Ascending aorta (tissue), 2 donors: ENCODE data around the gene AARS1. TPM values are rescaled to one million over a fixed set of nuclear protein-coding genes. Genes with fewer than 3 reads are reported as not detected.
"Not testable (repeated sequence)": the region's sequence is repeated elsewhere in the genome, so short reads cannot be mapped to it uniquely, and the experiment has no call there.

Experiments
- DNase-seq, 2 donors: peaks; one replicate each; pipeline ENCODE4 v3.0.0-alpha.2; 2019; ENCODE audit warnings: low spot score in 2 of 2
- H3K27ac ChIP-seq, 2 donors: fragments of 200-600 bp; sonication (generic); one replicate each; pipeline ENCODE4 v1.5.1; 2016 to 2017; ENCODE audit warnings: mild to moderate bottlenecking in 1 of 2
- H3K27me3 ChIP-seq: fragments of 200-600 bp; sonication (generic); one replicate; pipeline ENCODE4 v1.5.1; 2017
- H3K36me3 ChIP-seq, 2 donors: fragments of 200-600 bp; sonication (generic); one replicate each; pipeline ENCODE4 v1.5.1; 2016
- H3K4me1 ChIP-seq, 2 donors: fragments of 200-600 bp; sonication (generic); one replicate each; pipeline ENCODE4 v1.5.1; 2016 to 2017; ENCODE audit warnings: mild to moderate bottlenecking in 1 of 2
- H3K4me3 ChIP-seq, 2 donors: fragments of 200-600 bp; sonication (generic); one replicate each; pipeline ENCODE4 v1.5.1; 2016 to 2017; ENCODE audit warnings: mild to moderate bottlenecking in 1 of 2
- H3K9me3 ChIP-seq, 2 donors: fragments of 200-600 bp; sonication (generic); one replicate each; pipeline ENCODE4 v1.5.1; 2016
- intact Hi-C: fragments of 100-400 bp; cut with DNase I; formaldehyde crosslinking; loops from one replicate; pipeline ENCODE4 v1.15.1; 2023
- total RNA-seq: library from RNA; depleted of rRNA; stranded (reverse); fragments of >200 nt; gene quantifications from one replicate; pipeline ENCODE4 v1.1.0, GENCODE V29; 2016
- TF ChIP-seq, protein P1 (sequence below), 3 experiments: fragments of 200-600 bp in 2 of 3; fragments of 450-650 bp in 1 of 3; sonication (generic) in 2 of 3; IDR thresholded peaks; one replicate each; pipeline ENCODE4 v1.5.1; 2016 to 2019; ENCODE audit warnings: antibody characterized with exemption in 3 of 3, mild to moderate bottlenecking in 1 of 3, moderate library complexity in 1 of 3

The AARS1 gene
- total RNA-seq, 1 donor from 2014 or later, result 19.3 TPM

DNA sequence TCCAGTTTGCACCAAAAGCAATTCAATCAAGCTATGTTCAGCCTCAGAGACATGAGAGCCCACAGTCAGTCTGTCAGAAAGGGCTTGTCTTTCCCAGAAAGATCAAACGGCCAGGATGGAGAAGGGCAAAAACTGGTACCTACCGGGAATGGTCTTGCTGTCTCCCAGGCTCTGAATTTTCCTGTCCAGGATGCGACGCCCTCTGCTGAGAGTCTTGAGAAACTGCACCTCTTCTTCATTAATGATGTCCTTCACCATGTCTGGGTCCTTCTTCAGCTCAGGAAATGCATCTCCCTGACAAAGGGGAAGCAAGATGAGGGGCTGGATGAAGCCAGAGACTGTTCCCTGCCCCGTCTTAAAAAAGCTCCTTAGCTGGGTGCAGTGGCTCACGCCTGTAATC lies 21.8 kb downstream of the AARS1 start:
- TF ChIP-seq, protein P1, sequence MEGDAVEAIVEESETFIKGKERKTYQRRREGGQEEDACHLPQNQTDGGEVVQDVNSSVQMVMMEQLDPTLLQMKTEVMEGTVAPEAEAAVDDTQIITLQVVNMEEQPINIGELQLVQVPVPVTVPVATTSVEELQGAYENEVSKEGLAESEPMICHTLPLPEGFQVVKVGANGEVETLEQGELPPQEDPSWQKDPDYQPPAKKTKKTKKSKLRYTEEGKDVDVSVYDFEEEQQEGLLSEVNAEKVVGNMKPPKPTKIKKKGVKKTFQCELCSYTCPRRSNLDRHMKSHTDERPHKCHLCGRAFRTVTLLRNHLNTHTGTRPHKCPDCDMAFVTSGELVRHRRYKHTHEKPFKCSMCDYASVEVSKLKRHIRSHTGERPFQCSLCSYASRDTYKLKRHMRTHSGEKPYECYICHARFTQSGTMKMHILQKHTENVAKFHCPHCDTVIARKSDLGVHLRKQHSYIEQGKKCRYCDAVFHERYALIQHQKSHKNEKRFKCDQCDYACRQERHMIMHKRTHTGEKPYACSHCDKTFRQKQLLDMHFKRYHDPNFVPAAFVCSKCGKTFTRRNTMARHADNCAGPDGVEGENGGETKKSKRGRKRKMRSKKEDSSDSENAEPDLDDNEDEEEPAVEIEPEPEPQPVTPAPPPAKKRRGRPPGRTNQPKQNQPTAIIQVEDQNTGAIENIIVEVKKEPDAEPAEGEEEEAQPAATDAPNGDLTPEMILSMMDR (IDR thresholded peaks at IDR 0.05), result peak in 2 of 3 experiments; percentile 32 to 48
- DNase-seq, result no peak
- Histone ChIP-seq H3K4me3 (no peak overlapping the region), H3K36me3 (peaks cover 91 to 93% of the 10 kb centered on the region in 2 donors), H3K4me1 (no peaks in the 10 kb centered on the region), H3K9me3 (no peaks in the 10 kb centered on the region), H3K27ac (no peak overlapping the region), H3K27me3 (no peaks in the 10 kb centered on the region)
- intact Hi-C loops, result no loop called here

- peaks cover 100% of the 10 kb centered on the region in 2 donors for H3K36me3 ChIP-seq
- H3K4me3 ChIP-seq, H3K9me3 ChIP-seq, H3K27me3 ChIP-seq, intact Hi-C loops, H3K4me1 ChIP-seq, H3K27ac ChIP-seq: not testable (repeated sequence)
- peak in 1 of 2 donors; percentile 12 for DNase-seq
Observed at GRCh38 chr16:70259903-70260302, 29.4 kb downstream of the AARS1 start.

DNA sequence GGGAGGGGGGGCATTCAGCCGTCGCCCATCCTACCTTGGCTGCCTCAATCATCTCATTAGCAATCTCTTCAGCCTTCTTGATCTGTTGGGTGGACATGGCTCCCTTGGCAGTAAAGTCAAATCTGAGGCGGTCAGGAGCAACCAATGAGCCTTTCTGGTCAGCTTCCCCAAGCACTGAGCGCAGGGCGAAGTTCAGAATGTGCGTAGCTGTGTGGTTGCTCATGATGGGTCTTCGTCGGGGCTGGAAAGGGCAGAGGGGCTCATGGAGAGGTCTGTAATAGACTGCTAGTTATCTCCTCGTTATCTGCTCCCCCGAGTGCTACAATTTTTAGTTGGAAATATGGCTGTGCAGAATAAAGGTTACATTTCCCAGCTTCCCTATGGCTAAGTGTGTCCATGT lies 30.4 kb downstream of the AARS1 start:
- TF ChIP-seq, protein P1 (IDR thresholded peaks at IDR 0.05), result no peak
- peak in 1 of 2 donors; percentile 37 for DNase-seq
- H3K4me3 ChIP-seq, result no peak overlapping the region
- H3K27me3 ChIP-seq, result no peaks in the 10 kb centered on the region
- intact Hi-C loops, result no loop called here
- H3K9me3 ChIP-seq, result no peaks in the 10 kb centered on the region
- H3K36me3 ChIP-seq, result peaks cover 100% of the 10 kb centered on the region in 2 donors
- H3K27ac ChIP-seq, result no peak overlapping the region
- H3K4me1 ChIP-seq, result no peaks in the 10 kb centered on the region

GRCh38 chr16:70258065-70258464 lies 31.2 kb downstream of the AARS1 start:
- no peaks in the 10 kb centered on the region for H3K4me1 ChIP-seq
- intact Hi-C loops, result no loop called here

DNA sequence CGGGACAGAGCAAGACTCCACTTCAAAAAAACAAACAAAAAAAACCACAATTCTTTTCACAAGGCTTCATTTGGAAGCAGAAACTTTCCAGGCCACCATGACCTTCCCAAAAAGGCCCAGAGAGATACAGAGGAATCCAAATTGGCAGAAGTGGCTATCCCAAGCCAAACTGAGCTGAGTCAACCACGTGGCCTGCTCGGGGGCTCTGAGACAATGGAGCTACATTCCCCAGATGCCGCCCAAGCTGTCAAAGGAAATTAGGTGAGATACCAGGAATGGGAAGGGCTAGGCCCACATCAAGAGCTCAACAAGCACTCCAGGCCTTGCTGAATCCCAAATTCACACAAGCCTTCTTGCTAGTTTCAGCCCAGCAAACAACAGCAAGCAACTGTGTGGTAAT lies 31.9 kb downstream of the AARS1 start:
- no peaks in the 10 kb centered on the region for H3K27me3 ChIP-seq
- peaks cover 100% of the 10 kb centered on the region in 2 donors for H3K36me3 ChIP-seq
- TF ChIP-seq, protein P1 (IDR thresholded peaks at IDR 0.05), result no peak
- H3K9me3 ChIP-seq, result no peaks in the 10 kb centered on the region
- DNase-seq, result peak in 1 of 2 donors; percentile 44
- intact Hi-C loops, result no loop called here
- no peak overlapping the region for H3K4me3 ChIP-seq
- no peaks in the 10 kb centered on the region for H3K4me1 ChIP-seq
- H3K27ac ChIP-seq, result no peak overlapping the region

More at GRCh38 chr16:70258065-70258464, 31.2 kb downstream of the AARS1 start:
- no peaks in the 10 kb centered on the region for H3K27me3 ChIP-seq
- H3K9me3 ChIP-seq, result no peaks in the 10 kb centered on the region
- DNase-seq, result peak in 1 of 2 donors; percentile 53
- TF ChIP-seq, protein P1 (IDR thresholded peaks at IDR 0.05), result no peak
- no peak overlapping the region for H3K4me3 ChIP-seq
- no peak overlapping the region for H3K27ac ChIP-seq
- H3K36me3 ChIP-seq, result peaks cover 100% of the 10 kb centered on the region in 2 donors

GRCh38 chr16:70255574-70255973 lies 33.7 kb downstream of the AARS1 start:
- Histone ChIP-seq H3K4me1 (peaks cover 3 to 4% of the 10 kb centered on the region in 2 donors), H3K27ac (no peak overlapping the region), H3K9me3 (no peaks in the 10 kb centered on the region), H3K36me3 (peaks cover 82 to 83% of the 10 kb centered on the region in 2 donors), H3K4me3 (no peak overlapping the region), H3K27me3 (no peaks in the 10 kb centered on the region)
- no peak for DNase-seq
- TF ChIP-seq, protein P1 (IDR thresholded peaks at IDR 0.05), result no peak
- intact Hi-C loops, result no loop called here
